HepG2 (cell line): ENCODE measurements around the gene ATP4B. TPM values are rescaled to one million over a fixed set of nuclear protein-coding genes. Genes with fewer than 3 reads are reported as not detected.
"Not testable (repeated sequence)": the region's sequence is repeated elsewhere in the genome, so short reads cannot be mapped to it uniquely, and the experiment has no call there.

Source experiments
- ATAC-seq: fragments of 200-7000 bp; cut with Tn5 transposase; 3 replicates; pipeline ENCODE4 v1.9.1; 2020; ENCODE audit warnings: mild to moderate bottlenecking, moderate library complexity
- BruUV-seq: library from RNA; stranded (reverse); fragments of 400-500 nt; replicated peaks from 2 replicates; lab custom pipeline; 2021; lab: Mats Ljungman, UMichigan
- CTCF ChIA-PET: fragments of 300-600 bp; formaldehyde crosslinking; extraction: SDS; loops from one replicate; lab custom pipeline; 2021; ENCODE audit warnings: low total read pairs, inconsistent platforms, low intra/inter-chr PET ratio; lab: Yijun Ruan, JAX
- POLR2A ChIA-PET: fragments of 350-600 bp; sonication (Branson Sonifier 250); formaldehyde crosslinking; loops from one replicate; lab custom pipeline; 2020; ENCODE audit warnings: antibody characterized with exemption, inconsistent platforms; lab: Yijun Ruan, JAX
- DNase-seq: peaks from one replicate; pipeline ENCODE4 v3.0.0-alpha.2; 2015; ENCODE audit warnings: low spot score
- FAIRE-seq: peaks from 3 replicates; lab custom pipeline; 2011; peaks lifted over from hg19 to GRCh38; lab: Jason Lieb, UNC
- H2AFZ ChIP-seq: one replicate; pipeline ENCODE4 v1.6.1; 2011; ENCODE audit warnings: low read length, inconsistent platforms
- H3K27ac ChIP-seq: fragments of 300-600 bp; 3 replicates; pipeline ENCODE4 v1.8.0; 2011; ENCODE audit warnings: mixed run types, mild to moderate bottlenecking, mixed read lengths, low read length, inconsistent platforms; ENCODE audit not compliant: insufficient read depth; ENCODE audit errors: extremely low read length
- H3K27me3 ChIP-seq, 2 experiments: fragments of 200-600 bp in 1 of 2; 2 replicates in 1 of 2; 3 replicates in 1 of 2; pipeline versions ENCODE4 v1.6.0 to v1.8.0; 2011; ENCODE audit warnings: low read length in 2 of 2, mild to moderate bottlenecking in 2 of 2, moderate library complexity in 2 of 2, inconsistent platforms in 1 of 2; ENCODE audit not compliant: insufficient read depth in 2 of 2, control insufficient read depth in 1 of 2
- H3K36me3 ChIP-seq, 2 experiments: fragments of 200-600 bp in 1 of 2; replicated peaks in 1 of 2; 2 replicates in 1 of 2; 3 replicates in 1 of 2; pipeline versions ENCODE4 v1.5.1 to v1.8.0; 2011; ENCODE audit warnings: low read length in 2 of 2, inconsistent platforms in 1 of 2; ENCODE audit not compliant: insufficient read depth in 2 of 2, control insufficient read depth in 1 of 2
- H3K4me1 ChIP-seq: 2 replicates; pipeline ENCODE4 v1.5.1; 2012; ENCODE audit warnings: low read length, inconsistent platforms; ENCODE audit not compliant: insufficient read depth
- H3K4me2 ChIP-seq: 2 replicates; pipeline ENCODE4 v1.6.0; 2011; ENCODE audit warnings: low read depth, low read length, inconsistent platforms
- H3K4me3 ChIP-seq, 3 experiments: fragments of 200-600 bp in 1 of 3; sonication (generic), shearing (Covaris generic) in 1 of 3; replicated peaks in 1 of 3; 2 replicates each; pipeline ENCODE4 v1.5.1; 2011 to 2016; ENCODE audit warnings: low read length in 3 of 3, inconsistent platforms in 2 of 3, low read depth in 2 of 3, mild to moderate bottlenecking in 2 of 3, control low read depth in 1 of 3, mixed read lengths in 1 of 3; ENCODE audit not compliant: insufficient read depth in 1 of 3
- H3K79me2 ChIP-seq: one replicate; pipeline ENCODE4 v1.6.1; 2011; ENCODE audit warnings: low read length, inconsistent platforms; ENCODE audit not compliant: insufficient read depth
- H3K9ac ChIP-seq: 2 replicates; pipeline ENCODE4 v1.6.0; 2011; ENCODE audit warnings: mild to moderate bottlenecking, low read depth, low read length, inconsistent platforms; ENCODE audit not compliant: insufficient read depth
- H3K9me3 ChIP-seq: 2 replicates; pipeline ENCODE4 v1.5.1; 2012; ENCODE audit warnings: mild to moderate bottlenecking, low read length
- H4K20me1 ChIP-seq: 2 replicates; pipeline ENCODE4 v1.6.0; 2011; ENCODE audit warnings: inconsistent platforms, mild to moderate bottlenecking, low read length, moderate library complexity; ENCODE audit not compliant: insufficient read depth
- HOXA3 ChIP-seq: sonication (generic); formaldehyde crosslinking; IDR thresholded peaks from 2 replicates; pipeline ENCODE4 v1.5.0; 2020; ENCODE audit warnings: missing genetic modification reagents
- POGZ ChIP-seq: sonication (generic); formaldehyde crosslinking; IDR thresholded peaks from 2 replicates; pipeline ENCODE4 v1.4.0; 2020; ENCODE audit warnings: mild to moderate bottlenecking, missing genetic modification reagents
- STAG1 ChIP-seq: sonication (generic); formaldehyde crosslinking; IDR thresholded peaks from 2 replicates; pipeline ENCODE4 v1.4.0; 2020; ENCODE audit warnings: missing genetic modification reagents
- ZBTB38 ChIP-seq: sonication (generic); formaldehyde crosslinking; IDR thresholded peaks from 2 replicates; pipeline ENCODE4 v1.5.1; 2020; ENCODE audit warnings: mild to moderate bottlenecking, missing genetic modification reagents
- ZMYM4 ChIP-seq: sonication (generic); formaldehyde crosslinking; IDR thresholded peaks from 2 replicates; pipeline ENCODE4 v1.8.1; 2023; ENCODE audit warnings: mild to moderate bottlenecking, missing genetic modification reagents
- WGBS: methylation state at CpG from one replicate; pipeline ENCODE4 v1.1.6; 2017; ENCODE audit warnings: low lambda C conversion rate; 5-methylcytosine and 5-hydroxymethylcytosine counted together
- in situ Hi-C: cut with HindIII; loops from 2 replicates; pipeline ENCODE4 v1.10.0; 2017; ENCODE audit warnings: low pct_unique_long_range_greater_than_20kb; ENCODE audit not compliant: extremely low pct_ligation_motif_present
- intact Hi-C: fragments of 100-400 bp; cut with micrococcal nuclease; formaldehyde crosslinking; loops from one replicate; pipeline ENCODE4 v1.10.0; 2022; ENCODE audit not compliant: unreplicated experiment
- polyA plus RNA-seq, 8 experiments: library from polyadenylated mRNA; depleted of rRNA in 3 of 8; stranded (reverse) in 7 of 8; unstranded in 1 of 8; fragments of >200 nt; fragmentation: Illumina TruSeq in 4 of 8; extraction: Trizol in 4 of 8; gene quantifications; 2 replicates each; pipeline versions ENCODE4 v1.2.1 to v1.2.3, GENCODE V29; 2011 to 2016; ENCODE audit warnings: low read depth in 4 of 8, missing spikeins in 1 of 8, mixed read lengths in 1 of 8; ENCODE audit not compliant: insufficient read depth in 1 of 8
- total RNA-seq, 5 experiments: library from RNA; depleted of rRNA; stranded (reverse); fragments of >200 nt; fragmentation: Illumina TruSeq; extraction: Trizol; gene quantifications; 2 replicates each; pipeline ENCODE4 v1.2.3, GENCODE V29; 2016; ENCODE audit warnings: low read depth in 1 of 5
- TF ChIP-seq, protein P1 (sequence below): sonication (generic); formaldehyde crosslinking; IDR thresholded peaks from 2 replicates; pipeline ENCODE4 v1.4.0; 2020; ENCODE audit warnings: missing genetic modification reagents
- TF ChIP-seq, protein P2 (sequence below): sonication (generic); formaldehyde crosslinking; IDR thresholded peaks from 2 replicates; pipeline ENCODE4 v1.5.0; 2020; ENCODE audit warnings: mild to moderate bottlenecking, missing genetic modification reagents, moderate library complexity

Gene ATP4B
- total and polyA plus RNA-seq, 2 of the 13 experiments (the other 11 are each of a cell fraction or from before 2014, with no cell fraction given) = not detected

DNA sequence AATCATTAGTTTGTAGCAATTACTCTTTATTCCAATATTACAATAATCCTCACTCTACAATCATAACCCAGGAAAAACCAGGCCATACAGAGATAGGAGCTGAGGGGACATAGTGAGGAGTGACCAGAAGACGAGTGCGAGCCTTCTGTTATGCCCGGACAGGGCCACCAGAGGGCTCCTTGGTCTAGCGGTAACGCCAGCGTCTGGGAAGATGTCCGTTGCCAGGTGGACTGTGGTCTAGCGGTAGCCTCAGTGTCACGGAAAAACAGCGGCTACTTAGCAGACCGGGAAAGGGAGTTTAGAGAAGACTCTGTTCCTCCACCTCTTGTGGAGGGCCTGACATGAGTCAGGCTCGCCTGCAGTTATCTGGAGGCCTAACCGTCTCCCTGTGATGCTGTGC, 36.5 kb downstream of the ATP4B start:
- H4K20me1 ChIP-seq, H2AFZ ChIP-seq, H3K4me1 ChIP-seq, in situ Hi-C loops, CTCF ChIA-PET, H3K4me2 ChIP-seq, FAIRE-seq, H3K27ac ChIP-seq, H3K27me3 ChIP-seq, H3K4me3 ChIP-seq, POLR2A ChIA-PET, intact Hi-C loops, H3K9me3 ChIP-seq, BruUV-seq, H3K9ac ChIP-seq: not testable (repeated sequence)
- TF ChIP-seq, protein P1, sequence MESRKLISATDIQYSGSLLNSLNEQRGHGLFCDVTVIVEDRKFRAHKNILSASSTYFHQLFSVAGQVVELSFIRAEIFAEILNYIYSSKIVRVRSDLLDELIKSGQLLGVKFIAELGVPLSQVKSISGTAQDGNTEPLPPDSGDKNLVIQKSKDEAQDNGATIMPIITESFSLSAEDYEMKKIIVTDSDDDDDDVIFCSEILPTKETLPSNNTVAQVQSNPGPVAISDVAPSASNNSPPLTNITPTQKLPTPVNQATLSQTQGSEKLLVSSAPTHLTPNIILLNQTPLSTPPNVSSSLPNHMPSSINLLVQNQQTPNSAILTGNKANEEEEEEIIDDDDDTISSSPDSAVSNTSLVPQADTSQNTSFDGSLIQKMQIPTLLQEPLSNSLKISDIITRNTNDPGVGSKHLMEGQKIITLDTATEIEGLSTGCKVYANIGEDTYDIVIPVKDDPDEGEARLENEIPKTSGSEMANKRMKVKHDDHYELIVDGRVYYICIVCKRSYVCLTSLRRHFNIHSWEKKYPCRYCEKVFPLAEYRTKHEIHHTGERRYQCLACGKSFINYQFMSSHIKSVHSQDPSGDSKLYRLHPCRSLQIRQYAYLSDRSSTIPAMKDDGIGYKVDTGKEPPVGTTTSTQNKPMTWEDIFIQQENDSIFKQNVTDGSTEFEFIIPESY (CRISPR knock-in tag) = peak; percentile 100
- peak; percentile 80 for TF ChIP-seq ZBTB38 (CRISPR knock-in tag)
- peak; percentile 41 for TF ChIP-seq STAG1
- TF ChIP-seq HOXA3 (CRISPR knock-in tag) = peak; percentile 46; the same call in 1 of the 2 replicates
- TF ChIP-seq ZMYM4 (CRISPR knock-in tag) = peak; percentile 48; the same call in 1 of the 2 replicates
- TF ChIP-seq, protein P2, sequence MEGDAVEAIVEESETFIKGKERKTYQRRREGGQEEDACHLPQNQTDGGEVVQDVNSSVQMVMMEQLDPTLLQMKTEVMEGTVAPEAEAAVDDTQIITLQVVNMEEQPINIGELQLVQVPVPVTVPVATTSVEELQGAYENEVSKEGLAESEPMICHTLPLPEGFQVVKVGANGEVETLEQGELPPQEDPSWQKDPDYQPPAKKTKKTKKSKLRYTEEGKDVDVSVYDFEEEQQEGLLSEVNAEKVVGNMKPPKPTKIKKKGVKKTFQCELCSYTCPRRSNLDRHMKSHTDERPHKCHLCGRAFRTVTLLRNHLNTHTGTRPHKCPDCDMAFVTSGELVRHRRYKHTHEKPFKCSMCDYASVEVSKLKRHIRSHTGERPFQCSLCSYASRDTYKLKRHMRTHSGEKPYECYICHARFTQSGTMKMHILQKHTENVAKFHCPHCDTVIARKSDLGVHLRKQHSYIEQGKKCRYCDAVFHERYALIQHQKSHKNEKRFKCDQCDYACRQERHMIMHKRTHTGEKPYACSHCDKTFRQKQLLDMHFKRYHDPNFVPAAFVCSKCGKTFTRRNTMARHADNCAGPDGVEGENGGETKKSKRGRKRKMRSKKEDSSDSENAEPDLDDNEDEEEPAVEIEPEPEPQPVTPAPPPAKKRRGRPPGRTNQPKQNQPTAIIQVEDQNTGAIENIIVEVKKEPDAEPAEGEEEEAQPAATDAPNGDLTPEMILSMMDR = peak; percentile 69
- peak; percentile 76 for TF ChIP-seq POGZ (CRISPR knock-in tag)
- WGBS = 75% methylated on average over 13 of the region's 13 CpGs
- peak; percentile 6 for DNase-seq
- ATAC-seq = peak; percentile 32; the same call in 1 of the 3 replicates
- peaks cover 12 to 40% of the 10 kb centered on the region in 2 experiments for H3K36me3 ChIP-seq
- H3K79me2 ChIP-seq = peaks cover 16% of the 10 kb centered on the region
